AG04450 (cell line): ENCODE measurements around the gene COL25A1. TPM values are rescaled to one million over a fixed set of nuclear protein-coding genes. Genes with fewer than 3 reads are reported as not detected.
"Not testable (repeated sequence)": the region's sequence is repeated elsewhere in the genome, so short reads cannot be mapped to it uniquely, and the experiment has no call there.

ENCODE experiments used
- CTCF ChIA-PET: fragments of 300-600, 350-600 bp; formaldehyde crosslinking; extraction: SDS; loops from one replicate; lab custom pipeline; 2022; ENCODE audit warnings: antibody characterized with exemption, inconsistent platforms; lab: Charles Lee
- POLR2A ChIA-PET: fragments of 350-600 bp; formaldehyde crosslinking; extraction: SDS; loops from one replicate; lab custom pipeline; 2021; ENCODE audit warnings: antibody characterized with exemption, inconsistent platforms; lab: Yijun Ruan, JAX
- DNase-seq: peaks from one replicate; pipeline ENCODE4 v3.0.0-alpha.2; 2011; ENCODE audit warnings: low read depth, low spot score
- H3K27ac ChIP-seq: one replicate; pipeline ENCODE4 v1.5.1; 2012; ENCODE audit warnings: low read depth, low read length, control low read depth
- H3K27me3 ChIP-seq: one replicate; pipeline ENCODE4 v1.6.0; 2012; ENCODE audit warnings: low read length; ENCODE audit not compliant: control insufficient read depth, insufficient read depth
- H3K4me3 ChIP-seq: 2 replicates; pipeline ENCODE4 v1.5.1; 2011; ENCODE audit warnings: mild to moderate bottlenecking, low read depth, low read length, control low read depth
- H3K9me3 ChIP-seq: 2 replicates; pipeline ENCODE4 v1.5.1; 2012; ENCODE audit warnings: low read length; ENCODE audit not compliant: control insufficient read depth, insufficient read depth
- CTCF ChIP-seq: IDR thresholded peaks from 2 replicates; pipeline ENCODE4 v1.5.1; 2011; ENCODE audit warnings: low read depth, low read length, control low read depth, inconsistent platforms
- polyA plus RNA-seq: library from polyadenylated mRNA; depleted of rRNA; stranded (reverse); fragments of >200 nt; gene quantifications from 2 replicates; pipeline ENCODE4 v1.2.3, GENCODE V29; 2011

The COL25A1 gene
- polyA plus RNA-seq, 1 experiment, result not detected

- POLR2A ChIA-PET, result no interaction called here
- no peak for TF ChIP-seq CTCF
- Histone ChIP-seq H3K4me3 (no peak overlapping the region), H3K9me3 (no peaks in the 10 kb centered on the region), H3K27me3 (no peaks in the 10 kb centered on the region), H3K27ac (no peak overlapping the region)
- no peak for DNase-seq
- CTCF ChIA-PET, result no interaction called here
These were observed 359.1 kb downstream of the COL25A1 start for GRCh38 chr4:108943371-108943770.

- H3K4me3 ChIP-seq, result no peak overlapping the region
- no peak for TF ChIP-seq CTCF
- POLR2A ChIA-PET, result no interaction called here
- no peak for DNase-seq
- CTCF ChIA-PET, result no interaction called here
- H3K27ac ChIP-seq, result no peak overlapping the region
- no peaks in the 10 kb centered on the region for H3K9me3 ChIP-seq
- H3K27me3 ChIP-seq, result no peaks in the 10 kb centered on the region
These were observed 360.5 kb downstream of the COL25A1 start for GRCh38 chr4:108941904-108942430.

- POLR2A ChIA-PET, result no interaction called here
- Histone ChIP-seq H3K27me3 (no peaks in the 10 kb centered on the region), H3K4me3 (no peak overlapping the region), H3K9me3 (no peaks in the 10 kb centered on the region), H3K27ac (no peak overlapping the region)
- CTCF ChIA-PET, result no interaction called here
- DNase-seq, result no peak
- TF ChIP-seq CTCF, result no peak
These were observed 361.8 kb downstream of the COL25A1 start for GRCh38 chr4:108940634-108941033.

GRCh38 chr4:108940149-108940548, 362.3 kb downstream of the COL25A1 start:
- ChIA-PET POLR2A (no interaction called here), CTCF (no interaction called here)
- TF ChIP-seq CTCF, result no peak
- DNase-seq, result no peak
- H3K27me3 ChIP-seq, result no peaks in the 10 kb centered on the region
- H3K27ac ChIP-seq, result no peak overlapping the region
- no peak overlapping the region for H3K4me3 ChIP-seq
- no peaks in the 10 kb centered on the region for H3K9me3 ChIP-seq

- Histone ChIP-seq H3K9me3 (no peaks in the 10 kb centered on the region), H3K4me3 (no peak overlapping the region), H3K27ac (no peak overlapping the region), H3K27me3 (no peaks in the 10 kb centered on the region)
- TF ChIP-seq CTCF, result no peak
- CTCF ChIA-PET, result no interaction called here
- DNase-seq, result no peak
- POLR2A ChIA-PET, result no interaction called here
These were observed 365.4 kb downstream of the COL25A1 start for GRCh38 chr4:108937066-108937465.

- H3K4me3 ChIP-seq, H3K27ac ChIP-seq, POLR2A ChIA-PET, H3K9me3 ChIP-seq, DNase-seq, H3K27me3 ChIP-seq, CTCF ChIA-PET: not testable (repeated sequence)
These were observed 368.5 kb downstream of the COL25A1 start for GRCh38 chr4:108933925-108934324.
